Fibroblast of lung (primary cell): Measurements from ENCODE around the gene CLDND1. TPM values are rescaled to one million over a fixed set of nuclear protein-coding genes. Genes with fewer than 3 reads are reported as not detected.

Source experiments
- DNase-seq, 2 donors: peaks; one replicate each; pipeline versions ENCODE4 v3.0.0 to v3.0.0-alpha.2; 2010; ENCODE audit warnings: low read depth in 2 of 2
- H2AFZ ChIP-seq: 2 replicates; pipeline ENCODE4 v1.5.1; 2012; ENCODE audit warnings: low read length, control low read depth, inconsistent platforms
- H3K27ac ChIP-seq: 2 replicates; pipeline ENCODE4 v1.5.1; 2011; ENCODE audit warnings: low read length, control low read depth; ENCODE audit not compliant: insufficient read depth
- H3K27me3 ChIP-seq: 2 replicates; pipeline ENCODE4 v1.5.1; 2011; ENCODE audit warnings: mild to moderate bottlenecking, low read length; ENCODE audit not compliant: control insufficient read depth, insufficient read depth
- H3K36me3 ChIP-seq: 2 replicates; pipeline ENCODE4 v1.5.1; 2011; ENCODE audit warnings: low read length; ENCODE audit not compliant: control insufficient read depth, insufficient read depth
- H3K4me1 ChIP-seq: 2 replicates; pipeline ENCODE4 v1.5.1; 2011; ENCODE audit warnings: low read length; ENCODE audit not compliant: control insufficient read depth, insufficient read depth; ENCODE audit errors: extremely low read depth
- H3K4me2 ChIP-seq: 2 replicates; pipeline ENCODE4 v1.5.1; 2011; ENCODE audit warnings: low read length, control low read depth; ENCODE audit not compliant: insufficient read depth; ENCODE audit errors: extremely low read depth
- H3K4me3 ChIP-seq, 4 experiments: fragments of 200-600 bp in 1 of 4; sonication (generic) in 1 of 4; replicated peaks in 1 of 4; 2 replicates each; pipeline ENCODE4 v1.5.1; 2011 to 2016; ENCODE audit warnings: low read length in 4 of 4, low read depth in 3 of 4, mild to moderate bottlenecking in 3 of 4, control low read depth in 2 of 4, inconsistent platforms in 1 of 4, mixed read lengths in 1 of 4; ENCODE audit not compliant: insufficient read depth in 1 of 4; ENCODE audit errors: control extremely low read depth in 1 of 4
- H3K79me2 ChIP-seq: 2 replicates; pipeline ENCODE4 v1.5.1; 2012; ENCODE audit warnings: mild to moderate bottlenecking, low read length, inconsistent platforms; ENCODE audit not compliant: control insufficient read depth, insufficient read depth
- H3K9ac ChIP-seq: 2 replicates; pipeline ENCODE4 v1.5.1; 2011; ENCODE audit warnings: mild to moderate bottlenecking, low read length, control low read depth; ENCODE audit not compliant: insufficient read depth
- H3K9me3 ChIP-seq: 2 replicates; pipeline ENCODE4 v1.5.1; 2012; ENCODE audit warnings: low read depth, low read length; ENCODE audit not compliant: control insufficient read depth, insufficient read depth
- H4K20me1 ChIP-seq: 2 replicates; pipeline ENCODE4 v1.5.1; 2011; ENCODE audit warnings: low read length; ENCODE audit not compliant: control insufficient read depth, insufficient read depth; ENCODE audit errors: extremely low read depth
- EZH2 ChIP-seq: IDR thresholded peaks from 2 replicates; pipeline ENCODE4 v1.5.1; 2012; ENCODE audit warnings: low read length, control low read depth, mild to moderate bottlenecking; ENCODE audit errors: missing control alignments
- polyA plus RNA-seq, 2 donors: library from polyadenylated mRNA; depleted of rRNA in 1 of 2; stranded (reverse) in 1 of 2; unstranded in 1 of 2; fragments of >200 nt; gene quantifications; 2 replicates each; pipeline ENCODE4 v1.2.1, GENCODE V29; 2011 to 2012; ENCODE audit warnings: missing spikeins in 1 of 2
- total RNA-seq: library from RNA; depleted of rRNA; stranded (reverse); fragments of >200 nt; gene quantifications from 2 replicates; pipeline ENCODE4 v1.2.1, GENCODE V29; 2014
- TF ChIP-seq, protein P1 (sequence below), 2 donors: IDR thresholded peaks in 1 of 2; conservative IDR thresholded peaks in 1 of 2; 1 replicate in 1 of 2; 2 replicates in 1 of 2; pipeline ENCODE4 v1.5.1; 2011 to 2012; ENCODE audit warnings: low read length in 2 of 2, control low read depth in 1 of 2, inconsistent platforms in 1 of 2, low read depth in 1 of 2, mild to moderate bottlenecking in 1 of 2

CLDND1 gene
- total and polyA plus RNA-seq, 2 donors (not counting 1 experiment from before 2014, with no cell fraction given) = 76.8 to 127 TPM

- Histone ChIP-seq H3K36me3 (no peaks in the 10 kb centered on the region), H3K9me3 (no peaks in the 10 kb centered on the region), H3K4me3 (no peak overlapping the region), H3K9ac (no peak overlapping the region), H3K4me2 (no peak overlapping the region), H3K4me1 (no peaks in the 10 kb centered on the region), H4K20me1 (no peaks in the 10 kb centered on the region), H3K27ac (no peak overlapping the region), H3K27me3 (no peaks in the 10 kb centered on the region), H2AFZ (no peak overlapping the region), H3K79me2 (no peaks in the 10 kb centered on the region)
- no peak for DNase-seq
- no peak for TF ChIP-seq EZH2
- TF ChIP-seq, protein P1, sequence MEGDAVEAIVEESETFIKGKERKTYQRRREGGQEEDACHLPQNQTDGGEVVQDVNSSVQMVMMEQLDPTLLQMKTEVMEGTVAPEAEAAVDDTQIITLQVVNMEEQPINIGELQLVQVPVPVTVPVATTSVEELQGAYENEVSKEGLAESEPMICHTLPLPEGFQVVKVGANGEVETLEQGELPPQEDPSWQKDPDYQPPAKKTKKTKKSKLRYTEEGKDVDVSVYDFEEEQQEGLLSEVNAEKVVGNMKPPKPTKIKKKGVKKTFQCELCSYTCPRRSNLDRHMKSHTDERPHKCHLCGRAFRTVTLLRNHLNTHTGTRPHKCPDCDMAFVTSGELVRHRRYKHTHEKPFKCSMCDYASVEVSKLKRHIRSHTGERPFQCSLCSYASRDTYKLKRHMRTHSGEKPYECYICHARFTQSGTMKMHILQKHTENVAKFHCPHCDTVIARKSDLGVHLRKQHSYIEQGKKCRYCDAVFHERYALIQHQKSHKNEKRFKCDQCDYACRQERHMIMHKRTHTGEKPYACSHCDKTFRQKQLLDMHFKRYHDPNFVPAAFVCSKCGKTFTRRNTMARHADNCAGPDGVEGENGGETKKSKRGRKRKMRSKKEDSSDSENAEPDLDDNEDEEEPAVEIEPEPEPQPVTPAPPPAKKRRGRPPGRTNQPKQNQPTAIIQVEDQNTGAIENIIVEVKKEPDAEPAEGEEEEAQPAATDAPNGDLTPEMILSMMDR (conservative IDR thresholded peaks at IDR 0.05 in 1 of 2, IDR thresholded peaks at IDR 0.05 in 1 of 2; ENCODE audit: low read depth in 1 of 2, low read length in 2 of 2) = no peak
Measured at GRCh38 chr3:98534734-98535133, 12.0 kb upstream of the CLDND1 start.

- TF ChIP-seq, protein P1 (conservative IDR thresholded peaks at IDR 0.05 in 1 of 2, IDR thresholded peaks at IDR 0.05 in 1 of 2; ENCODE audit: low read depth in 1 of 2, low read length in 2 of 2) = no peak
- TF ChIP-seq EZH2 = no peak
- H3K4me3 ChIP-seq = no peak overlapping the region
- no peak overlapping the region for H3K4me2 ChIP-seq
- no peaks in the 10 kb centered on the region for H3K9me3 ChIP-seq
- no peaks in the 10 kb centered on the region for H4K20me1 ChIP-seq
- H3K27ac ChIP-seq = no peak overlapping the region
- H3K79me2 ChIP-seq = no peaks in the 10 kb centered on the region
- H3K4me1 ChIP-seq = no peaks in the 10 kb centered on the region
- no peaks in the 10 kb centered on the region for H3K36me3 ChIP-seq
- H3K9ac ChIP-seq = no peak overlapping the region
- H2AFZ ChIP-seq = no peak overlapping the region
- no peak for DNase-seq
- no peaks in the 10 kb centered on the region for H3K27me3 ChIP-seq
Measured at GRCh38 chr3:98534168-98534567, 11.5 kb upstream of the CLDND1 start.

DNA sequence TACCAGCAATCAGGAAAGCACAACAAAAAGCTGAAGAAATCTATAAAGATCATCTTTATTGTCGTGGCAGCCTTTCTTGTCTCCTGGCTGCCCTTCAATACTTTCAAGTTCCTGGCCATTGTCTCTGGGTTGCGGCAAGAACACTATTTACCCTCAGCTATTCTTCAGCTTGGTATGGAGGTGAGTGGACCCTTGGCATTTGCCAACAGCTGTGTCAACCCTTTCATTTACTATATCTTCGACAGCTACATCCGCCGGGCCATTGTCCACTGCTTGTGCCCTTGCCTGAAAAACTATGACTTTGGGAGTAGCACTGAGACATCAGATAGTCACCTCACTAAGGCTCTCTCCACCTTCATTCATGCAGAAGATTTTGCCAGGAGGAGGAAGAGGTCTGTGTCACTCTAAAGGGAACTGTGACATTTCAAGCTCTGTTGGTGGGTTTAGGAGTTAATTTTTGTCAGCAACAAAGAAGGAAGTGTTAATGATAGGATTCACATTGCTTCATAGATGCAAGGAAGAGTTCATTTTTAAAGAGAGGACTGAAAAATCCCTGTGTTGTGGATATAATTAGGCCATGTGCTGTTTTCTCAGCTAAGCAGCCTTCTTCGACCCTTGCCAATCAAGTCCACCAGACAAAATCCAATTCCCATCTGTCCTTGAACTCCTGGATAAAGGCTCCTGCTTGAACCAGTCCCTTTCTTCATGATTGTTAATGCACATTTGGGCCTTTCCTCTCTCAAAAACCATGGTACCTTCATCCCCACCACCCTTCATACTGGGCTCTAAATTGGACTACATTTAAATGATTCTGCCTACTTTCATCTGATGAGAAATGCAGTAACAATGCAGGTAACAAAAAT is 10.2 kb upstream of the CLDND1 start:
- Histone ChIP-seq H2AFZ (no peak overlapping the region), H3K4me1 (no peaks in the 10 kb centered on the region), H3K27me3 (no peaks in the 10 kb centered on the region), H3K4me3 (no peak overlapping the region), H3K36me3 (no peaks in the 10 kb centered on the region), H3K9me3 (no peaks in the 10 kb centered on the region), H3K79me2 (no peaks in the 10 kb centered on the region), H3K4me2 (no peak overlapping the region), H4K20me1 (no peaks in the 10 kb centered on the region), H3K27ac (no peak overlapping the region), H3K9ac (no peak overlapping the region)
- no peak for TF ChIP-seq EZH2
- TF ChIP-seq, protein P1 (conservative IDR thresholded peaks at IDR 0.05 in 1 of 2, IDR thresholded peaks at IDR 0.05 in 1 of 2; ENCODE audit: low read depth in 1 of 2, low read length in 2 of 2) = no peak
- no peak for DNase-seq
